ENCODE measurements around the gene SRP54.
A peak's percentile ranks its signal among the peaks of the same experiment; 100 is the strongest.
"Not testable (repeated sequence)": the region's sequence is repeated elsewhere in the genome, so short reads cannot be mapped to it uniquely, and the experiment has no call there.

The SRP54 gene

DNA sequence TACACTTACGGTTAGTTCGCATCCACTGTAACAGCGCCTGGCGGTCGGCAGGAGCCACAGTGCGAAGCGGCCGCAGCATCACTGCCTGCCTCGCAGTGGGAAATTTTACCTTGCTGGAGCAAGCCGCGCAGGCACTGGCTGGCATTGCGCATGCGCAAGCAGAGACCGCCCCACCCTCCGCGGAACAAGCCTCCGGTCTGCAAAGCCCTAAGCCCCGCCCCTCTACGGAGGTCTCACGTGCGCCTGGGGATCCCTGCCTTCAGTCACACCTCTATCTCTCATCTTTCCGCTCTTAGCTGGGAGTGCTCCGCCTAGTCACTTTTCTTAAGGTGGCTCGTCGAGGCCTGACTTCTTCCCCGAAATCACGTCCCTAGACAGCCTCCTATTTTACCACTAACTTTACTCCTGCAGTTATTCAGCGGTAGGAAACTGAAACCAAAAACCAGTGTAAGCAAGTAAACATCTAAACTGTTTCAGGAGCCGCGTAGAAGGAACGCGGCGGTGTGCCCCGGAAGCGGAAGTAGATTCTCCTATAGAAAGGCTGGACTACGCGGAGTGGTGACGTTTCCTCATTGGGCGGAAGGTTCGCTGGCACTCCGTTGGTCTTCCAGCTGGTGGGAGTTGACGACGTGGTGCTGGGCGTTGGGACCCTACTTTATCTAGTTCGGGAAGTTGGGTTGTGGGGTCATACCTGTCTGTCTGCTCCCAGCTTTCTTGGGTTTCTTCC, at the start of gene SRP54:
Gene SRP54, plus strand, starts transcription at position 572 of the 727 bp plus-strand sequence. CDS start 13,718 bp downstream, outside the sequence.
- DNase-seq (ENCODE audit: low read depth): peak; percentile 99

DNA sequence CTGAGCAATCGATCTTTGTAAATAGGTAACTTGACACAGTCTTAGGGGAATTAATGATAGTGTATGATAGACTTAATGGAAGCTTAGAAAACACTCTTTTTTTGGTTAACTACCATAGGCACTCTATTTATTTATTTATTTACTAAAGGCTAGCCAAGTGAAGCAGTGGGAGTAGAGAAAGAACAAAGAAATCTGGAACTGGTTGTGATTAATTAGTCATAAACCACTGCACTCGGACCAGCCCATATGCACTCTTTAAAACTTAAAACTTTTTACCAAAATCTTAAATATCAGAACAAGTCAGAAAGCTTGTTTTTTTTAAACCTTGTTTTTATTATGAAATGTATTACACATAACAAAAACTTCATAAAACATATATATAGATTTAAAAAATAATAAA, 49.5 kb upstream of the SRP54 start:
- DNase-seq (ENCODE audit: low read depth): no peak

DNA sequence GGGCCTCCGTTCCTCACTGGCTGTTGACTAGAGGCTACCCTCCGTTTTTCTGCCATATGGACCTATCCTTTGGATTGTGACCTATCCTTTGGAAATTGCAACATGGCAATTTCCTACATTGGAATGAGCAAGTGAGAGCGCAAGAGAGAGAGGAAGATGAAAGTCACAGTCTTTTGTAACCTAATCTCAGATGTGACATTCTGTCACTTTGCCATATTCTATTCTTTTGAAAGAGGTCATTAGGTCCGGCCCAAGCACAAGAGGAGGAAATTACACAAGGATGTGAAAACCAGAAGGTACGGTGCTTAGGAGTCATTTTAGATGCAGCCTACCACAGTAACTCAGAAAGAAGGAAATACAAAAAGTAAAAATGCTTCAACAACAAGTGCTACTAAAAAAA, 47.3 kb upstream of the SRP54 start:
- no peak for DNase-seq (ENCODE audit: low read depth)

DNA sequence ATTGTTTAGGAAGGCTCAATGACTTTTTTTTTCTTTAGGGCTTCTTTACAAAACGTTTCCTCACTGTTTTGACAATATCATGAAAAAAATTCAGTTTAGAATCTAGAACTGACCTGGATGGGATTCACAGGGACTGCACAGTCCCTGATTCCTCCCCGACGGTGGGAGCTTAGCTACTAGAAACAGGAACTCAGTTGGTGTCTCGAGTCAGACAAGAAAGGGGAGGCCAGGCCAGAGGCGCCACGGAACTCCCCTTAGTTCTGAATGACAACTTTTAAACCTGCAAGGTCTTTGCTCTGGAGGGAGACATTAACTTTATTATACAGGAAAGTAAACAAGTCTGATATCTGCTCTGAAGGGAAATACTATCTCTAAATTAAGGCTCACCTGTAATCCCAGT, 45.4 kb upstream of the SRP54 start:
- no peak for DNase-seq (ENCODE audit: low read depth)

DNA sequence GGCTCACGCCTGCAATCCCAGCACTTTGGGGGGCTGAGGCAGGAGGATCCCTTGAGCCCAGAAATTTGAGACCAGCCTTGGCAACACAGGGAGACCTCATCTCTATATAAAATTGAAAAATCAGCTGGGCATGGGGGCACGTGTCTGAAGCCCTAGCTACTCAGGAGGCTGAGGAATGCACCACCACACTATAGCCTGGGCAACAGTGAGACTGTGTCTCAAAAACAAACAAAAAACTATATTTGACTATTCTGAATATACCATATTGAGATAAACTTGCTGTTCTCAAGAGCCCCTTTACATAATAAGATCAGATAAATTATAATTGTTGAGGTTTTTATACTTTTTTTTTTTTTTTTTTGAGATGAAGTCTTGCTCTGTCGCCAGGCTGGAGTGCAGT, 44.9 kb upstream of the SRP54 start:
- DNase-seq (ENCODE audit: low read depth): no peak

DNA sequence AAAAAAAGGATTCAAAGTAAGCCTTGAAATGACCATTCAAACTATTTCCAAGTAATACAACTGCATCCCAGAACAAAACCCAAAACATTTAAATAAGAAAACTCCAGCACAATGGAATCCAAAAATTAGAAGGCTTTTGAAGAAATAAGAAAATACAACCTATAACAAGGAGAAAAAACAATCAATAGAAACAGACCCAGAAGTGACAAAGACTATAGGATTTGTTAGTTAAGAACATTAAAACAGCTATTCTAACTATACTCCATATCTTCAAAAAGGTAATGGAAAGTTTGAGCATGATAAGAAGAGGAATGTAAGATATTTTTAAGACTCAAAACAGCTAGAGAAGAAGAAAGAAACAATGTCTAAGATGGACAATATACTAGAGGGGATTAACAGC, 39.3 kb upstream of the SRP54 start:
- no peak for DNase-seq (ENCODE audit: low read depth)

DNA sequence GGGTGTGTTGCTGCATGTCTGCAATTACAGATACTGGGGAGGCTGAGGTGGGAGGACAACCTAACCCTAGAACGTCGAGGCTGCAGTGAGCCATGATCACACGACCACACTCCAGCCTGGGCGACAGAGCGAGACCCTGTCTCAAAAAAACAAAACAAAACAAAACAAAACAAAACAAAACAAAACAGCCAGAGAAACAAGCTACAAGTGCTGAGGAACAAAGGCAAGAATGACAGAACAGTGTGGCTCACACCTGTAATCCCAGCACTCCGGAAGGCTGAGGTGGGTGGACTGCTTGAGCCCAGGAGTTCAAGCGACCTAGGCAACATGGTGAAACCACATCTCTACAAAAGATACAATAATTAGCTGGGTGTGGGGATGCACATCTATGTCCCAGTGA, 38.0 kb upstream of the SRP54 start:
- DNase-seq (ENCODE audit: low read depth): no peak

DNA sequence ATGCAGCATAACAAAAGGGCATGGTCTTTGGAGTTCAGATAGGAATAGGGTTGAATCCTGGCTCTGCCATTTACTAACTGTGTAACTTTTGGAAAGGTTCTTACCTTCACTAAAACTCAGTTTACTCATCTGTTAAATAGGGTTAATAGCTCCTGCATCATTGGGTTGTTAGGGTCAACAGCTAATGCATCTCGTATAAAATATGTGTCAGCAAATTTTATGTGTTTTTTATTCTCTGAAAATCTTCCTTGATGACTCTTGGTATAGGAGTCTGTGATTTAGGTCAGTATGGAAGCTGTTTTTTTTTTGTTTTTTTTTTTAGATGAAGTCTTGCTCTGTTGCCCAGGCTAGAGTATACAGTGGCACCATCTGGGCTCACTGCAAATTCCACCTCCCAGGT, 36.1 kb upstream of the SRP54 start:
- no peak for DNase-seq (ENCODE audit: low read depth)

DNA sequence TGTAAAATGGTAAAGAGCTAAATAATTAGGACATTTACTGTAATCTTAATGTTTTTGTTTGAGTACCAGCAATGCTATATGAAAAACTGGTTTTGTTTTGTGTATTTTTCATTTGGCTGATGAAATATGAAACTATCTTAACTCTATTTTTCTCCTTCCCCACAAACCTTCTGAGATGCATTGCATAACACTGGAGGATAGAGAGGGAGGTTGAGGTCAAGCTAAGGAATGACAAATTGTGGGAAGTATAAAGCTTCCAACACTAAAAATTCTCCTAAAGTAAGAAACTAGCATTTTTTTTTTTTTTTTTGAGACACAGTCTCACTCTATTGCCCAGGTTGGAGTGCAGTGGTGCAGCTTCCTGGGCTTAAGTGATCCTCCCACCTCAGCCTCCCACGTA, 31.5 kb upstream of the SRP54 start:
- no peak for DNase-seq (ENCODE audit: low read depth)

DNA sequence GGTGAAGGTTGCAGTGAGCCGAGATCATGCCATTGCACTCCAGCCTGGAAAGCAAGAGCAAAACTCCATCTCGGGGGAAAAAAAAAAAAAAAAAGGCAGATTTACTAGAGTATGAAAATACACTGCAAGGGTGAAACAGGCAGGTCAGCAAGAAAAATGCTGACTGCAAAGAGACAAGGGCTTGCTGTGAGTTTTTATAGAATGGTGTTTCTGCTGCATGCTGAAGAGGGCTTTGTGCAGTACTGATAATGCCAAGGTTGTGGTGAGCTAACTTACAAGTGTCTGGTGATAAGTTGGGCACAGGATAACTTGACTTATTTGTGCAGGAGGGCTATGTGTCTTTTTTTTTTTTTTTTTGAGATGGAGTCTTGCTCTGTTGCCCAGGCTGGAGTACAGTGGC, 25.9 kb upstream of the SRP54 start:
- DNase-seq (ENCODE audit: low read depth): no peak

DNA sequence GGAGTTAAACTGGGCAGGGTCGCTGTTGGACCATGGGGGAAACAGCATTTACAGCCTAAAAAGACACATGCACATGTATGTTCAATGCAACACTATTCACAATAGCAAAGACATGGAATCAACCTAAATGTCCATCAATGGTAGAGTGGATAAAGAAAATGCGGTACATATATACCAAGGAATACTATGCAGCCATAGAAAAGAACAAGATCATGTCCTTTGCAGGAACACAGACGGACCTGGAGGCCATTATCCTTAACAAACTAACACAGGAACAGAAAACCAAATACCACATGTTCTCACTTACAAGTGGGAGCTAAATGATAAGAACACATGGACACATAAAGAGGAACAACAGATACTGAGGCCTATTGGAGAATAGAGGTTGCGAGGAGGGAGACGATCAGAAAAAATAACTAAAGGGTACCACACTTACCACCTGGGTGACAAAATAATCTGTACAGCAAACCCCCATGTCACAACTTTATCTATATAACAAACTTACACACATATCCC, 25.0 kb upstream of the SRP54 start:
- DNase-seq (ENCODE audit: low read depth): no peak

DNA sequence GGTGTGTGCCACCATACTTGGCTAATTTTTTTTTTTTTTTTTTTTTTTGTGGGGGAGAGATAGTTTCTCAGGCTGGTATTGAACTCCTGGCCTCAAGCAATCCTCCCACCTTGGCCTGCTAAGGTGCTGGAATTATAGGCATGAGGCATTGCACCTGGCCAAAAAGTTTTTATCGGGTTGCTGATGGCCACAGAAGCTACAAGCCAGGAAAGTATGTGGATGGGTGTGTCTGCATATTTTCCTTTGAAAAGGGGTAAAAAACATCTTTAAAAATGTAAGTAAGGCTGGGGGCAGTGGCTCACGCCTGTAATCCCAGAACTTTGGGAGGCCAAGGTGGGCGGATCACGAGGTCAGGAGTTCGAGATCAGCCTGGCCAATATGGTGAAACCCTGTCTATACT, 20.7 kb upstream of the SRP54 start:
- not testable (repeated sequence) for DNase-seq (ENCODE audit: low read depth)

DNA sequence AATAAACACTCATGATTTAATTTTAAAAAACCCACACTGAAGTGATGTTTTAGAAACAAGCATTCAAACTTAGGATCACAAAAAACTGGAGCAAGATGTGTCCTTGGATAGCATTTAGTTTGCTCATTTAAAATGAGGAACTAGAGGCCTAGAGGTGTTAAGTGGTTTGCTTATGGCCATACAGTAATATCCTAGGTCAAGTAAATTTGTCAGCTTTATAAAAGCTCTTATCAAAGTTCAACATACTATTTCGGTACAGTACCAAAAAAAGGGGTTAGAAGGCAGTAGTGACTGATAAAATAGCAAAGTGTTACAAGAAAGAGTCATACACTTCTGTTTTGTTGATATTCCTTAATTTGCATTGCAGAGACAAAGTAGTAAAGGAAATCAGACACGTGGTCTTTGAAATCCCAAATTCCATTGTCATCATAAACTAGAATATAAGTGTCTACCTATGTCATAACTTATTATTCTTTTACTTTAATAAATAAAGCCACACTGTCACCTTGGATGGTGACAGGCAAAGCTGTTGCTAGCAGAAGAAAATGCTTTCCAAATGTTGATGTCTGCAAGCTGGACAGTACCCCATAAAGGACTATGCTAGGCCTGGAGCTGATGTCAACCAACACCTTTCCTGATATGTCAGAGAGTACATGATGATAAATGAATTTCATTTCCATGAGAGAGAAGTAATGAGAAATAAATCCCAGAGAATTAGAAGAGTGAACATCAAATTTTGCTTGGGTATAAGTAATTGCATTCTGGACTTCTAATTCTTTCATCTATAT, 17.6 kb upstream of the SRP54 start:
- no peak for DNase-seq (ENCODE audit: low read depth)

DNA sequence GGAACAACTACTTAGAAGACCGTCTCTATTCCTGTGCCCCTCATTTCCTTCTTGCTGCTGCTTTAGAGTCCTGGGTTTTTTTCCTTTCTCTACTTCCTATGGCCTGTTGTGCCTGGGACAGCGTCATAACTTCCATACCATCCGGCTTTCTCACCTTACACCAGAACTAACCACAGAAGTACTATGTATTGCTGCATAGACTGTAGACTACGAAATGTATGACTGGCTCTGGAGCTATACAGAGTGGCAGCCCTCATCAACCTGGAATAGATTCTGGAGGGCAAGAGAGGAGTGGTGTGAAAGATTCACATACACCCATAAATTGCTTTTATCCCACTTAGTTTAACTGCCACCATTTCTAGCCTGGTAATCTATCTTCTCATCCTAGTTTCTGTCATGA, 16.9 kb upstream of the SRP54 start:
- no peak for DNase-seq (ENCODE audit: low read depth)

DNA sequence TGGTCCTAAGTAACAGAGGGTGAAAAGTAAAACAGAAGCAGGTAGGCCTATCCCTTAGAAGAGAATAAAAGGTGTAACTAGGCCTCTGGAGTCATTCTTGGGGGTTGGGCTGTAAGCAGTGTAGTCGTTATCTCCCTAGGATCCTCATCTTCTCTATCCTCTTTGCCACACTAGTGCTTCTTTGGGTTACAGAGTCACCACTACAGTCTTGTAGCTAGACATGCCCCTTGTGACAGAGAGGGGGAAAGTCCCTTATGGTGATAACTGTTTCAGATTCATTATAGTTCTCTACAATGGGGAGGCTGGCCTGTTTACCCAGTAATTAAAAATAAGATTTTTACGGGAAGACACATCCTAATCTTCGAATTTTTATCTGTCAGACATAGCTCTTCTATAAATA, 16.4 kb upstream of the SRP54 start:
- no peak for DNase-seq (ENCODE audit: low read depth)

DNA sequence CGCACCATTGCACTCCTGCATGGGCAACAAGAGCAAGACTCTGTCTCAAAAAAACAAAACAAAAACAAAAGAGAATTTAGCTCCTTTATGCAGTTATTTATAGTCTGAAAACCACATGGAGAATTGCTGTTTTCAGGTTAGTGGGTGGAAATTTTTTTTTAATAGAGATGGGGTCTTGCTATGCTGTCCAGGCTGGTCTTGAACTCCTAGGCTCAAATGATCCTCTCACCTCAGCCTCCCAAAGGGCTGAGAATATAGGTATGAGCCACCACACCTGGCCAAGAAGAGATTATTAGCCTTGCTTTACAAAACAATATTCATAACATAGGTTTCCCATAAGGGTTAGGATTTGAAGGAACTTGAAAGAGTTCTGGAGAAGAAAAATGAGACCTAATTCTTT, 12.1 kb upstream of the SRP54 start:
- DNase-seq (ENCODE audit: low read depth): no peak

DNA sequence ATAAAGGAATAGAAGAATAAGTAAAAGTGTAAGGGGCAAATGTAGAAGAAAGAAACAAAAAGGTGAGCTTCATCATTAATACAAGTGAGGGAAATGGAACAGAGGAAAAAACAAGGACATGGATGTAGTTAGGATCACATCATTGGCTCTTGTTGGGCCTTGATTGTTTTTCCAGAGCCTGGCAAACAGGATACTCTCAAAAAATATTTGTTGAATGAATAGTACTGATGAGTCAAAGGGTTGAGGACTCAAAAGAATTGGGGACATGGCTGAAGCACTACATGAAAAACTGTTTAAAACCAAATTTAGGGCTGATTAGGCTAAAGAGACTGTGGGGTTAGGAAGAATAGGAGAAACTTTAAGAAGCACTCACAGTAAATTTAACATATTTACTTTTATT, 11.4 kb upstream of the SRP54 start:
- DNase-seq (ENCODE audit: low read depth): peak; percentile 70

DNA sequence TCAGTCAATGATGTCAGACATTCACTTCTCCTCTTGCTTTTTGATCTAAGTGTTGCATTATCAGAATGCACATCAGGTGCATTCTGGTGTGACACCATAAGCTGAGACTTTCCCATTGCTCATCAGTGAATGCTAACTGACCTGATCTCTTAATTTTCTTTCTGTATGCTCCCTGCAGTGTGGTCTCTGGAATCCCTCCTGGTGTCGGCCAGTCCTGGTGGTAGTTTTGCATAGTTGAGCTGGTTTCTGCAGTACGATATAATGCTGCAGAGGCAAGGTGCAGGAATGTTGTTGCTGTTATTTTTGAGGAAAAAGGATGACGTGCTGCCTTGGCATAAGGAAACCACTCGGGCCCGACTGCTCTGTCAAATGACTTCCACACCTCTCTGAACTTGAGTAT, 11.0 kb upstream of the SRP54 start:
- peak; percentile 37 for DNase-seq (ENCODE audit: low read depth)

DNA sequence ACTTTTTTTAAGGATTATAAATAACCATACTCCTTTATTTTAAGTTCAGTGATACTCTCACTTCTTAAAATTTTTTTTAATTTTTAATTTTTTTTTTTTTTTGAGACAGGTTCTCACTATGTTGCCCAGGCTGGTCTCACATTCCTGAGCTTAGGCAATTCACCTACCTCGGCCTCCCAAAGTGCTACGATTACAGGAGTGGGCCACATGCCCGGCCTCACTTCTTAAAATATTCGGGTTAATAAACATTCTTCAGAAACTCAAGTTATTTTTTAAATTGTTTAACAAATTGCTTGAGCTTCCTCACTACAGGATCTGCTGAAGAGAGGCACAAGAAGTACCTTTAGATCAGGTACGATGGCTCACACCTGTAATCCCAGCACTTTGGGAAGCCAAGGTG, 4.3 kb upstream of the SRP54 start:
- DNase-seq (ENCODE audit: low read depth): no peak

DNA sequence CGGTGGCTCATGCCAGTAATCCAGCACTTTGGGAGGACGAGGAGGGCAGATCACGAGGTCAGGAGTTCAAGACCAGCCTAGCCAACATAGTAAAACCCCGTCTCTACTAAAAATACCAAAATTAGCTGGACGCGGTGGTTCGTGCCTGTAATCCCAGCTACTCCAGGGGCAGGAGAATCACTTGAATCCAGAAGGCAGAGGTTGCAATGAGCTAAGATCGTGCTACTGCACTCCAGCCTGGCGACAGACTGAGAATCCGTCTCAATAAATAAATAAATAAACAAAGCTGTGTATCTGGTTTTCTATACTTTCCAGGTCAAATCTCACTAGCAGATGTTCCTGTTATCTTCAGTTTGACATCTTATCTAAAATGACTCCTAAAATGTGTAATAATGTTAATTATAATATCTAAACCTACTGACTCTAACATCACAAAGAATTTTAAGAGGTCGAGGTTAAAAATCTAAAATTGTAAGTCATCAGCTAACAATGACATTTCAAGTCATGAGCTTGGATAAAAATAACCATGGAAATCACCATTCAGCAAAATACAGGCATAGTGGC, 2.4 kb upstream of the SRP54 start:
- no peak for DNase-seq (ENCODE audit: low read depth)

DNA sequence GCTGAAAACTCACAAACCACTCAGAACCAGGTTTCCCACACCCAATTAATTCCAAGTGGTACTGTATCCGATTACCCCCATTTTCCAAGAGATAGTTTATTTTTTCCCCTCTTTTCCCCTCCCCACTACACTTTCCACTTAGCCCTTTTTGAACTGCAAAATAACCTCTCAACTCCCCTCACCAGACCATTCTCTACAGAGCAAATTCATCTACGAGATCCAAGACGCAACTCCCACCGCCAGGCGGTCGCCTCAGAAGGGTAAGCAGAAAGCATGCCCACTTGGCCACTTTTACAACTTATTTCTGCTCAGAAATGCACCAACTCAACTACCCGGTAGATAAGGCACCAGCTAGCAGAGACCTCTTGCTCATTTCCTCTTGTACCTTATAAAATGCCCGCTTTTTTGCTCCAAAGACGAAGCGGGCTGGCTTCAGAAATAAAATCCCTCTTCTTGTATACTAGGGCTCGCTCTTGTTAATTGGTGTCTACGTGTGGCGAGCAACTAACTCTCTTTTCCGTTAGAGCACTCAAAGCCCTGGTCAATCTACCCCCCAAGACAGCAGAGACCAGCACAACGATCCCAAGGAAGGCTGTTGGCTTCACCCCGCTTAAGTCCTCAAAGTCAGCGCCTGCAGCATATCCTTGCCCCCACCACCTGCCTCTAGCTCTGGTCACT, 910 bp upstream of the SRP54 start:
- peak; percentile 71 for DNase-seq (ENCODE audit: low read depth)

DNA sequence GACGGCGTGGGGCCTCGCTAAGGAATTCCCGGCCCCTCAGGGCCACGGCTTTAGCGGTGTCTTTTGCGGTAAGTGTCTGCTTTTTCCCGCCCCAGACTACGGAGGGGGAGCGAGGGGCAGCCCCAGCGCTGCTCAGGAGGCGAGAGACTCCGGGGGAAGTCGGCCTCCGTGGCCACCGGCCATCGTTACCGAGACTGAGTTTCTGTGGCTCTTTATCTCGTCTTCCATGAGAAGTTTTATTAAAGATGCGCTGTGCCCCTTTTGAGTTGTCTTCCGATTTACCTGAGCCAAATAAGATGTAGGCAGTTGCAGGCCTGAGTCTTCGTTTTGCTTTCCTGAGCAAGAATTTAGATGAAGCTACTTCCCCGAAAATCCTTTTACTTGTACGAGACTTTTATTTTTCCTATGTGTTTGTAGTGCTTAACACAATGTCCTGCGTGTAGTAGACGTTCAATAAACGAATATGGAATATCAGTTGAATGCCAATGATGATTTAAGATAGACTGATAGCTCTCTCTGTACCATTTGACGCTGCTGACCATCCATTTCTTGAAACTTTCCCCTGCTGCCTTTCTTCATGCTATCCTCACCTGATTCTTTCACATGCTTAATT, 462 bp downstream of the SRP54 start:
- no peak for DNase-seq (ENCODE audit: low read depth)
